Measurements from ENCODE around the gene SMC4.
"Not testable (repeated sequence)": the region's sequence is repeated elsewhere in the genome, so short reads cannot be mapped to it uniquely, and the experiment has no call there.

The SMC4 gene

DNA sequence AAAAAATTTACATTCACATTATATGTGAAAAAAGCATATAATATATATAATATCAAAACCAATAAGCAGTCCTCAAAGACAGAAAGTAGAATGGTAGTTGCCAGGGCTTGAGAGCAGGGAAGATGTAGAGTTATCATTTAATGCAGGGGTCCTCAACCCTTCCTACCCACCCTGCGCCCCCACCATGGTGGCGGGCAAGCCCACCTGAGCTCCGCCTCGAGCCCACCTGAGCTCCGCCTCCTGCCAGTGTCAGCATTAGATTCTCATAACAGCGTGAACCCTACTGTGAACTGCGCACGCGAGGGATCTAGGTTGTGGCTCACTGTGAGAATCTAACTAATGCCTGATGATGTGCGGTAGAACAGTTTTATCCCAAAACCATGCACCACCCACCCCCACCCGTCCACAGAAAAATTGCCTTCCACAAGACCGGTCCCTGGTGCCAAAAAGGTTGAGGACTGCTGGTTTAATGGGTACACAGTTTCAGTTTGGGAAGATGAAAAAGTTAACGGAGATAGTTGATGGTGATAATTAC lies 47.1 kb downstream of the SMC4 start:
- DNase-seq (ENCODE audit: low read depth): no peak

GRCh38 chr3:160447544-160447943 lies 48.1 kb downstream of the SMC4 start:
- no peak for DNase-seq (ENCODE audit: low read depth)

GRCh38 chr3:160448845-160449635 lies 49.6 kb downstream of the SMC4 start:
- DNase-seq (ENCODE audit: low read depth): no peak

DNA sequence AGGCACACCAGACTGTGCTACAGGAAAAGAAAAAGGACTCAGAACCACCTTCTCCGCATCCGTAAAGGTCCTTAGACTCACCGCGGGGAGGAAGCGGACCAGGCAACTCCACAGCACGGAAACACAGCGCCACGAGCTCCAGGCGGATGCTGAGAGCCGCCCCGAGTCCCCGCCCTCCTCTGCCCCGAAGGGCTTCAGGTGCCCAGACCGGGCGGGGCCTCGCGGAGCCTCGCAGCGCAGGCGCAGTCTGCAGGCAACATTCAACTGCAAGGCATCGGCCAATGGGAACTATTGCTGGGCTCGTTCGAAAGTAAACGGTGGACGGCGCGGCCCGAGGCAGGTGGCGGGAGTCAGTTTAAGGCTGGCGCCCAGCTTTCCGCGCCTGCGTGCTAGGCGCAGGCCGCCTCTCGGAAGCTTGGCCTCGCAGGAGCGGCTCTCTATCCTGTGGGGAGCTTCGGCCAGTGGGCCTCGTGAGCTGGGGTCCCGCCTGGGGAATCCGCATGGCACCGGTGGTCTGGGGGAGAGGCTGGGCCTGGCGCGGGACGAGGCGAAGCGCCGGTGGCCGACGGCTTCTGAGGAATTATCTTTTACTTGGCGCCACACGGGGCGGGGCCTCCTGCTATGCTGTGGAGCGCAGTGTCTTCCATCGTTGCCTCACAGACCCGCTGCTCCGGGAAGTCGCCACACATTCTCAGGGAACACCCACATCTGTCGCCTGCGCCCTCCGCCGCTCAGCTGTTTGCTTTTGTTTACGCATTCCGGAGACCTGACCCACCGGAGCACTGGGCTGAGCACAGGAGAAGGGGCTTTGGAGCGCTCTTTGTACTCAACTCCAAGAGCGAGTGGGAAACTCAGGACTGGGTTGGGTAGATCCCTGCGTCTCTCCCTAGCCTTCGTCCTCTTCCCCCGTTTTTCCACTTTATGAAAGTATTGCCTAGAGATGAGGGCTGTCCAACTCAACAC lies 50.5 kb downstream of the SMC4 start, which contains the start of gene TRIM59:
Gene TRIM59 (minus strand): TSS at position 151 of the 963 bp plus-strand sequence. CDS start 10,603 bp downstream, outside the sequence.
- DNase-seq (ENCODE audit: low read depth): peak; percentile 93

GRCh38 chr3:160450846-160451245 lies 51.4 kb downstream of the SMC4 start:
- DNase-seq (ENCODE audit: low read depth): no peak

- no peak for DNase-seq (ENCODE audit: low read depth)
Measured at GRCh38 chr3:160451602-160452001, 52.2 kb downstream of the SMC4 start.

DNA sequence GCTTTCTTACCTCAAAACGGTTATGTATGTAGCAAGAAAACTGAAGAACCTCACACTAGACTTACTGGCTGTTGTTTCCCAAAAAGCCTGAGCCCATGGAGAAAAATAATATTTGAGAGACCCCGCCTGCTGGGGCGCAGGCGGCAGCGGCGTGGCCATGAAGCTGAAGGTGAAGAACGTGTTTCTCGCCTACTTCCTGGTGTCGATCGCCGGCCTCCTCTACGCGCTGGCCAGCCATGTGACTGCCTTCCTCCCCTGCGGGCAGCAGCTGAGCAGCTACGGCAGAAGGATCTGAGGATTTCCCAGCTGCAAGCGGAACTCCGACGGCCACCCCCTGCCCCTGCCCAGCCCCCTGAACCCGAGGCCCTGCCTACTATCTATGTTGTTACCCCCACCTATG lies 52.8 kb downstream of the SMC4 start:
- DNase-seq (ENCODE audit: low read depth): not testable (repeated sequence)

DNA sequence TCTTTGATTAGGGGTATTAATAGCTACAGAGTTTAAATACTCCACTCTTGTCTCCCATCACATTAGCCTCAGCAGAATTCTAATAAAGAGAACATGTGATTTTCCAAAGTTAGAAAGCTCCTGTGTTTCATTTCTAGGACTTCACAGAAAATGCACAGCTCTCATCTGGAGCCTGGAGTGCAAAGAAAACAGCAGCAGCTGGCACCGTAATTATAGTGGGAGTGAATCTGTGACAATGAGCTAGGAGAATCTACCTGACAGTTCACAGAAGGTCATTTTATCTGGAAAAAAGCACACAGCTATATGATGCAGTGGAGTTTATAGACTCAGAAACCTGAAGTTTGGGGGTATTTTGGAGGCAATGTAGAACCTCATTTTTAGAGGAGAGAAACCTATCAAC lies 55.5 kb downstream of the SMC4 start:
- DNase-seq (ENCODE audit: low read depth): no peak

DNA sequence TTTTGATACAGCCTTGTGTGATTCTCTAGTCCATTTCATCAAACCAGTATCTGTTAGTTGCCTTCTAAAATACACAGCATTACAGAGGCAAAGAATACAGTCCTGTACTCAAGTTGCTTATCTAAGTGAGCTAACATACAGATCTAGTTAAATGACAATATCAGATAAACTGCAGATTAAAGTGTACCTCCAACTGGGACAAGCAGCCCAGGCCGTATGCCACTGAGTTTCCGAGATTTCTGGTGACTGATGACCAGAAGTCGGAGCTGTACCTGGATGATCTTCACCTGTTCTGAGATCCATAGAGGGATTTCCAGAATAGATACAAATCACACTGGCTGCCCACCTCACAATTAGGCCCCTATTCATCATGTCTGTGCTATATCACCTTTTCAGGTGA lies 56.4 kb downstream of the SMC4 start:
- no peak for DNase-seq (ENCODE audit: low read depth)

DNA sequence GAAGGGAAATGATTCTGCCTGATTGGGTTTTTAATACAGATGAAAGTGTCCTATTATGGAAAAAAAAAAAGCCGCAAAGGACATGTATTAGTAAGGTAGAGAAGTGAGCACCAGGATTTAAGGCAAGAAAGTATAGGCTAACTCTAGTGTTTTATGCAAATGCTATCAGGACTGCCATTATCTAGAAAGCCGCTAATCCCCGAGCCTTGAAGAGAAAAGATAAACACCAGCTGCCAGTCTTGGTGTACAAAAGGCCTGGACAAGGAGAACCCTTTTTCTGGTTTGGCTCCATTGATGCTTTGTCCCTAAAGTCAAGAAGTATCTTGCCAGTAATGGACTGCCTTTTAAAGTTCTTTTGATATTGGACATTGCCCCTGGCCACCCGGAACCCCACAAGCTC lies 58.7 kb downstream of the SMC4 start:
- DNase-seq (ENCODE audit: low read depth): no peak

DNA sequence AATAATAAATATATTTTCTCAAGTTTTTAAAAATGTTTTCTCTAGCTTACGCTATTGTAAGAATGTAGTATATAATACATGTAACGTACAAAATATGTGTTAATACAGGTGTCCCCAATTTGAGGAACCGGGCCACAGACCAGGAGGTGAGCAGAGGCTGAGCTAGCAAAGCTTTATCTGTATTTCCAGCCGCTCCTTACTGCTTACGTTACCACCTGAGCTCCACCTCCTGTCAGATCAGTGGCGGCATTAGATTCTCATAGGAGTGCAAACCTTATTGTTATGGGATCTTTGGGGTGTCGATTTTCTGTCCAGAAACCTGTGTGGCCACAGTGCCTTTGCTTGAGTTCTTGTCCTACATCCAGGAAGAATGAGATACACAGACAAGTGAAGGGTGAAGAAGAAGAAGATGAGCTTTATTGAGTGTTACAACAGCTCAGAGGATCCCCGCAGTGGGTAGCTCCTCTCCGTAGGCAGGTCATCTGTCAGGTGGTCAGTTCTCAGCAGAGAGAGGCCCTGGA lies 60.1 kb downstream of the SMC4 start:
- DNase-seq (ENCODE audit: low read depth): no peak

- DNase-seq (ENCODE audit: low read depth): no peak
Measured at GRCh38 chr3:160460033-160460432, 60.6 kb downstream of the SMC4 start.

DNA sequence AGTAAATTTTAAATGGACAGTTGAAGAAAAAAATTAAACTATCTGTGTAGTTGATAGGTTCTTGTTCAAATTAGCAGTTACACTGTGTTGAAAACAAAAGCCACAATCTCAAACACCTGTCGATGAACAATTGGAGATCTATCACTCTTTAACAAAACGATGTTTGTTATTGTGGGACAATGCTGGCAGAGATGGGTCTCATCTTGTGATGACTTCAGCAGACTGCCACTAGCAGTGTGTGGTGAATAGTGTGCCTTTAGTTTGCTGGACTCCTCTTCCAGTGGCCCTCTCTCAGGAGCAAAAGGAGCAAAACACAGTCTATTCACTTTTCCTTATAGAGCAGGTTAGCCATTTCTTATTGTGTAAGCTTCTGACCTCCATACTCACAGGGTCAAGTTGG lies 64.9 kb downstream of the SMC4 start:
- no peak for DNase-seq (ENCODE audit: low read depth)

GRCh38 chr3:160464971-160465370 lies 65.5 kb downstream of the SMC4 start:
- no peak for DNase-seq (ENCODE audit: low read depth)

GRCh38 chr3:160470181-160470580 lies 70.7 kb downstream of the SMC4 start:
- no peak for DNase-seq (ENCODE audit: low read depth)

GRCh38 chr3:160471892-160472291 lies 72.4 kb downstream of the SMC4 start:
- DNase-seq (ENCODE audit: low read depth): no peak

DNA sequence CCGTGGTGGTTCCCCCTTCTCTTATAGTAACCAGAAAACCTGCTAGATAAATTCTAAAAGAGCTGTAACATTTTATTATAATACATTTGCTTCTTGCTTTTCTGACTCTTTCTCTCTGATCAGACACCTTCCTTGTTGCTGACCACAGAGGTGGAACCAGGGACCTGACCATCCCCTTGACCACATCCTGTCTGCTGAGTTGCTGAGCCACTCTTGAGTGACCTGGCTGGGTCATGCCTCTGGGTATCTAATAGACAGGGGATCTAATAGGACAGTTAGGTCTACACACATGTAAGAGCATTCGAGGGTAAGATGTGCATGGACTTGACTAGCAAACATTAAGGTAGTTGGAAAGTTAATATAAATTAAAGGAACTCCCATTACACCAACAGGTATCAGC lies 72.9 kb downstream of the SMC4 start:
- no peak for DNase-seq (ENCODE audit: low read depth)

DNA sequence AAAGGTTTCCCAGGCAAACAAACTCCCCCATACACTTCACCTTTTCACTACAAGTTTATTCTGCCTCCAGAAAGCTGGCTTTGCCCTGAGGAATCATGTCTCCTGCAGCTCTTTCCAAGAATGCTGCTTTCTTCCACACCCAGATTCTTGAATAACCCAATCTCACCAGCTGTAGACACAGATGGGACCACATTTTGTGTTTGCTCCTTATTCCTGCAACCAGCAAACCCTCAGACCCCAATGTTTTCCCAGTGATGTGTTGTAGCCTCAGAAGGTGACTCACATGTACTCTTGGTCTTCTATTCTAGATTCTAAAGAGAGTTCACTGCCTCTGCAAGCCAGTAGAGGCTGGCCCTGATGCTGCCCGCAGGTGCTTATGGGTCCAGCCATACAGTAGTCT lies 73.8 kb downstream of the SMC4 start:
- no peak for DNase-seq (ENCODE audit: low read depth)

GRCh38 chr3:160473978-160474377 lies 74.5 kb downstream of the SMC4 start:
- DNase-seq (ENCODE audit: low read depth): no peak

DNA sequence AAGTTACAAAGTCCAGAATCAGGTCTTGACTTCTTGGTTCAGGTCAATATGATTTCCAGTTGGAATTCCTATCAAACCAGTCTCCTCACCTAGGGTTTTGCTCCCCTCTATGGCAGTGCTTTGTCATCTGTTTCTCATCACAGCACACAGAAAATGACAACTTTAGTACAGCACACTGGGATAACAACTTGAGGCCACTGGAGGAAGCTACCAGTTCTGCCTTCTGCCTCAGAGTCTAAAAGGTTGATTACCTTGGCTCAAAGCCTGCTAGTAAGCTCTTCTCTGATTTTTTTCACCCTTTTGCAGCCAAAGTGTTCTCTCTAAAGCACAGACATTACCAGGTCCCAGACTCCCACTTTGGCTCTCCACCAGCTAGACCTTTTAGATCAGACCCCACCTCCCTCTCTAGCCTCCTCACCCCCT lies 75.0 kb downstream of the SMC4 start:
- DNase-seq (ENCODE audit: low read depth): no peak

DNA sequence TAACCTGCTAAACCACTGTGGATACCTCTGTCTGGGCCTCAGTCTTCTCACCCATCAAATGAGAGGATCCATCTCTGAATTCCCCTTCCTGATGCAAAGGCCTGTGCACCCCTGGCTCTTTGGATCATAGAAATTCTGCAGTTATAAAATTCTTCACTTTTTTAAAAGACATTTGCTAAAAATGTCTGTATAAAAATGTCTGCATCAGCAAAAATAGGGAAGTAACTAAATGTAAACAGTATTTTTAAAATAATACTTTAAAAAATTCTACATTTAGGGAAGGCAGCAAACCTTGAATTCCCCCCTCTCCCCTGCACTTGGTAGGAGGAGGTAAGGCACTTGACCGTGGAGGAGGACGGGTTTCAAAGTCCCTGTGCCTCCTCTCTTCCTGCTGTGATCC lies 75.7 kb downstream of the SMC4 start:
- DNase-seq (ENCODE audit: low read depth): no peak

- no peak for DNase-seq (ENCODE audit: low read depth)
Measured at GRCh38 chr3:160475884-160476283, 76.4 kb downstream of the SMC4 start.

Measured in activated T-cell treated with anti-CD3 and anti-CD28 coated beads for 1 hour (primary cell).